PC-9 (cell line): ENCODE results near the gene MED7.

ENCODE experiments used
- EZH2 ChIP-seq: fragments of 200-600 bp; sonication (generic); IDR thresholded peaks from 2 replicates; pipeline ENCODE4 v1.8.0; 2017; ENCODE audit warnings: antibody characterized with exemption, low read depth
- TF ChIP-seq, protein P1 (sequence below): fragments of 200-600 bp; sonication (generic); conservative IDR thresholded peaks from 2 replicates; pipeline ENCODE4 v1.6.1; 2017; ENCODE audit warnings: mixed run types, antibody characterized with exemption, mild to moderate bottlenecking, moderate library complexity

GRCh38 chr5:157165261-157165660 lies 22.6 kb upstream of the MED7 start:
- TF ChIP-seq, protein P1, sequence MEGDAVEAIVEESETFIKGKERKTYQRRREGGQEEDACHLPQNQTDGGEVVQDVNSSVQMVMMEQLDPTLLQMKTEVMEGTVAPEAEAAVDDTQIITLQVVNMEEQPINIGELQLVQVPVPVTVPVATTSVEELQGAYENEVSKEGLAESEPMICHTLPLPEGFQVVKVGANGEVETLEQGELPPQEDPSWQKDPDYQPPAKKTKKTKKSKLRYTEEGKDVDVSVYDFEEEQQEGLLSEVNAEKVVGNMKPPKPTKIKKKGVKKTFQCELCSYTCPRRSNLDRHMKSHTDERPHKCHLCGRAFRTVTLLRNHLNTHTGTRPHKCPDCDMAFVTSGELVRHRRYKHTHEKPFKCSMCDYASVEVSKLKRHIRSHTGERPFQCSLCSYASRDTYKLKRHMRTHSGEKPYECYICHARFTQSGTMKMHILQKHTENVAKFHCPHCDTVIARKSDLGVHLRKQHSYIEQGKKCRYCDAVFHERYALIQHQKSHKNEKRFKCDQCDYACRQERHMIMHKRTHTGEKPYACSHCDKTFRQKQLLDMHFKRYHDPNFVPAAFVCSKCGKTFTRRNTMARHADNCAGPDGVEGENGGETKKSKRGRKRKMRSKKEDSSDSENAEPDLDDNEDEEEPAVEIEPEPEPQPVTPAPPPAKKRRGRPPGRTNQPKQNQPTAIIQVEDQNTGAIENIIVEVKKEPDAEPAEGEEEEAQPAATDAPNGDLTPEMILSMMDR: no peak
- TF ChIP-seq EZH2: no peak
